Kidney (tissue), 14 donors: ENCODE data around the gene CTAGE9. TPM values are rescaled to one million over a fixed set of nuclear protein-coding genes. Genes with fewer than 3 reads are reported as not detected.
"Not testable (repeated sequence)": the region's sequence is repeated elsewhere in the genome, so short reads cannot be mapped to it uniquely, and the experiment has no call there.

Source experiments
- DNase-seq, 5 donors: peaks; one replicate each; pipeline ENCODE4 v3.0.0-alpha.2; 2013 to 2020
- FAIRE-seq: peaks from 2 replicates; lab custom pipeline; 2012; peaks lifted over from hg19 to GRCh38; lab: Jason Lieb, UNC
- H3K27ac ChIP-seq, 2 donors: one replicate each; pipeline ENCODE4 v1.7.0; 2013; ENCODE audit warnings: low read depth in 2 of 2, low read length in 2 of 2, inconsistent platforms in 1 of 2
- H3K27me3 ChIP-seq: one replicate; pipeline ENCODE4 v1.7.1; 2013; ENCODE audit warnings: low read length, inconsistent platforms; ENCODE audit not compliant: control insufficient read depth, insufficient read depth
- H3K36me3 ChIP-seq, 3 donors: one replicate each; pipeline versions ENCODE4 v1.7.0 to v1.7.1; 2013; ENCODE audit warnings: low read length in 3 of 3, control low read depth in 1 of 3, inconsistent platforms in 1 of 3; ENCODE audit not compliant: insufficient read depth in 3 of 3, control insufficient read depth in 2 of 3
- H3K4me1 ChIP-seq, 3 donors: one replicate each; pipeline versions ENCODE4 v1.7.0 to v1.7.1; 2013; ENCODE audit warnings: low read length in 3 of 3, inconsistent platforms in 1 of 3, low read depth in 1 of 3; ENCODE audit not compliant: control insufficient read depth in 2 of 3, insufficient read depth in 2 of 3
- H3K4me3 ChIP-seq, 3 donors: one replicate each; pipeline versions ENCODE4 v1.7.0 to v1.8.1; 2013; ENCODE audit warnings: low read length in 3 of 3, control low read depth in 1 of 3, inconsistent platforms in 1 of 3
- H3K9ac ChIP-seq, 3 donors: one replicate each; pipeline versions ENCODE4 v1.7.0 to v1.7.1; 2013; ENCODE audit warnings: low read length in 3 of 3, control low read depth in 1 of 3, inconsistent platforms in 1 of 3
- H3K9me3 ChIP-seq, 3 donors: one replicate each; pipeline versions ENCODE4 v1.7.0 to v1.7.1; 2013; ENCODE audit warnings: low read length in 3 of 3, control low read depth in 1 of 3, inconsistent platforms in 1 of 3; ENCODE audit not compliant: control insufficient read depth in 2 of 3, insufficient read depth in 1 of 3
- intact Hi-C: fragments of 100-400 bp; cut with DNase I; formaldehyde crosslinking; loops from one replicate; pipeline ENCODE4 v1.11.1; 2022
- polyA plus RNA-seq: library from polyadenylated mRNA; stranded (reverse); fragments of 350-450 nt; fragmentation: Illumina TruSeq; extraction: RNeasy Lipid Tissue Mini Kit (QIAGEN cat#74804); gene quantifications from one replicate; pipeline ENCODE4 v1.2.3, GENCODE V29; 2014; ENCODE audit warnings: low read depth, low replicate concordance; ENCODE audit not compliant: insufficient read depth
- total RNA-seq: library from RNA; stranded (reverse); fragmentation: NEBNext Ultra II Directional; extraction: Animal tissue kit (Norgen Biotek cat#: 25700); gene quantifications from one replicate; pipeline ENCODE4 v1.2.1, GENCODE V29; 2021
- TF ChIP-seq, protein P1 (sequence below): IDR thresholded peaks from 3 replicates; pipeline ENCODE4 v1.5.1; 2012; ENCODE audit warnings: mild to moderate bottlenecking, moderate library complexity, borderline replicate concordance; ENCODE audit not compliant: insufficient read depth; ENCODE audit errors: extremely low read depth
- donor health status: control.
- donor health status: control.
- donor health status: control.
- donor health status: control.
- donor health status: control.
- donor health status: DM: yes; HTN: yes; CAD: no.
- donor health status: Normal renal cell carcinoma (clear cell type).

The CTAGE9 gene
- total and polyA plus RNA-seq, 2 donors from 2014 or later = not detected

- Histone ChIP-seq H3K9me3 (no peaks in the 10 kb centered on the region), H3K36me3 (no peaks in the 10 kb centered on the region), H3K27ac (no peak overlapping the region), H3K27me3 (no peaks in the 10 kb centered on the region), H3K4me3 (no peak overlapping the region), H3K4me1 (no peaks in the 10 kb centered on the region), H3K9ac (no peak overlapping the region)
- no peak for DNase-seq
- TF ChIP-seq, protein P1, sequence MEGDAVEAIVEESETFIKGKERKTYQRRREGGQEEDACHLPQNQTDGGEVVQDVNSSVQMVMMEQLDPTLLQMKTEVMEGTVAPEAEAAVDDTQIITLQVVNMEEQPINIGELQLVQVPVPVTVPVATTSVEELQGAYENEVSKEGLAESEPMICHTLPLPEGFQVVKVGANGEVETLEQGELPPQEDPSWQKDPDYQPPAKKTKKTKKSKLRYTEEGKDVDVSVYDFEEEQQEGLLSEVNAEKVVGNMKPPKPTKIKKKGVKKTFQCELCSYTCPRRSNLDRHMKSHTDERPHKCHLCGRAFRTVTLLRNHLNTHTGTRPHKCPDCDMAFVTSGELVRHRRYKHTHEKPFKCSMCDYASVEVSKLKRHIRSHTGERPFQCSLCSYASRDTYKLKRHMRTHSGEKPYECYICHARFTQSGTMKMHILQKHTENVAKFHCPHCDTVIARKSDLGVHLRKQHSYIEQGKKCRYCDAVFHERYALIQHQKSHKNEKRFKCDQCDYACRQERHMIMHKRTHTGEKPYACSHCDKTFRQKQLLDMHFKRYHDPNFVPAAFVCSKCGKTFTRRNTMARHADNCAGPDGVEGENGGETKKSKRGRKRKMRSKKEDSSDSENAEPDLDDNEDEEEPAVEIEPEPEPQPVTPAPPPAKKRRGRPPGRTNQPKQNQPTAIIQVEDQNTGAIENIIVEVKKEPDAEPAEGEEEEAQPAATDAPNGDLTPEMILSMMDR = no peak
- no peak for FAIRE-seq
- intact Hi-C loops = no loop called here
These were observed 44.1 kb upstream of the CTAGE9 start for GRCh38 chr6:131754715-131755567.

GRCh38 chr6:131754088-131754487 is 43.3 kb upstream of the CTAGE9 start:
- TF ChIP-seq, protein P1 = no peak
- no peak overlapping the region for H3K9ac ChIP-seq
- H3K9me3 ChIP-seq = no peaks in the 10 kb centered on the region
- FAIRE-seq (no peak), DNase-seq (no peak)
- H3K4me1 ChIP-seq = no peaks in the 10 kb centered on the region
- intact Hi-C loops = no loop called here
- no peak overlapping the region for H3K27ac ChIP-seq
- H3K27me3 ChIP-seq = no peaks in the 10 kb centered on the region
- H3K36me3 ChIP-seq = no peaks in the 10 kb centered on the region
- no peak overlapping the region for H3K4me3 ChIP-seq

GRCh38 chr6:131751012-131751715 is 40.3 kb upstream of the CTAGE9 start:
- H3K9me3 ChIP-seq, H3K27me3 ChIP-seq, DNase-seq, intact Hi-C loops, FAIRE-seq, H3K27ac ChIP-seq, H3K4me3 ChIP-seq, H3K36me3 ChIP-seq, H3K9ac ChIP-seq, H3K4me1 ChIP-seq: not testable (repeated sequence)

GRCh38 chr6:131749023-131749422 is 38.2 kb upstream of the CTAGE9 start:
- Histone ChIP-seq H3K4me1 (no peaks in the 10 kb centered on the region), H3K36me3 (no peaks in the 10 kb centered on the region), H3K9ac (no peak overlapping the region), H3K9me3 (no peaks in the 10 kb centered on the region), H3K27me3 (no peaks in the 10 kb centered on the region), H3K27ac (no peak overlapping the region), H3K4me3 (no peak overlapping the region)
- intact Hi-C loops = no loop called here
- TF ChIP-seq, protein P1 = no peak
- FAIRE-seq (no peak), DNase-seq (no peak)
